Thyroid gland (tissue), 4 donors: ENCODE measurements around the gene CCDC87.

ENCODE experiments used
- CTCF ChIP-seq, 6 experiments: fragments of 200-600 bp in 3 of 6; fragments of 450-650 bp in 3 of 6; sonication (generic) in 3 of 6; IDR thresholded peaks; one replicate each; pipeline ENCODE4 v1.5.1; 2016 to 2019; ENCODE audit warnings: antibody characterized with exemption in 6 of 6, mild to moderate bottlenecking in 2 of 6, inconsistent platforms in 1 of 6, moderate library complexity in 1 of 6
- POLR2A ChIP-seq, 2 donors: fragments of 450-650 bp; IDR thresholded peaks; one replicate each; pipeline ENCODE4 v1.6.1; 2017; ENCODE audit warnings: antibody characterized with exemption in 2 of 2, mild to moderate bottlenecking in 2 of 2, moderate library complexity in 1 of 2

DNA sequence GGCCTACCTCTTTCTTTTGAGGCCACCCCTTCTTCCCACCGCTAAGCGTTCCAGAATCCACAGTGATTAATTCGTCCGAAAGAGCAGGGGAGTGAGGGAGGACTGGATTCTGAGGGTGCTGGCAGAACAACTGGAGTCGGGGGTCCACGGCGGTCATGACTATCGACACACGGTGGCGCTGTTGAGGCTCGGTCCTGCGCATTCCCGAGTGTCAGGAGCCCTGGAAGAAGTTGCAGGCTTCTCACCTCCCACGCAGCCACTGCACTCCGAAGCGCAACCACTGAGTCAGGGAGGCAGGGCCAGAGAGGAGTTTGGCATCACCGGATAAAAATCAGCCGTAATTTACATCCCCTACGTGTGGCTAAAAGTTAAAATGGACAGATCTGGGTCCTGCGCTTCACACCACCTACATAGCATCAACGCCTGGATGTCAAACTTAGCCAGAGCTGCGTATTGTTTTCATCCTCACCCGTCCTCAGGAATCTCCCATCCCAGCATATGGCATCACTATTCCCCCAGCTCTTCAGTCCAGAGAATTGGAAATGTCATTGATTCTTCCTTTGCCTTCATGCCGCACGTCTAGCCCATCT lies 13.8 kb downstream of the CCDC87 start:
- peak; percentile 62 to 87 (median 80) for TF ChIP-seq CTCF (IDR thresholded peaks at IDR 0.05)
- no peak for TF ChIP-seq POLR2A (IDR thresholded peaks at IDR 0.05)
